GM10248 (cell line): ENCODE results near the gene MYT1.
"Not testable (repeated sequence)": the region's sequence is repeated elsewhere in the genome, so short reads cannot be mapped to it uniquely, and the experiment has no call there.

Experiments
- CTCF ChIA-PET: fragments of 300-600 bp; sonication (Branson Sonifier 250); formaldehyde crosslinking; extraction: SDS; loops from one replicate; lab custom pipeline; 2021; ENCODE audit warnings: antibody characterized with exemption; lab: Yijun Ruan, JAX
- POLR2A ChIA-PET: fragments of 350-650 bp; sonication (Branson Sonifier 250); formaldehyde crosslinking; extraction: SDS; loops from one replicate; lab custom pipeline; 2020; ENCODE audit warnings: antibody characterized with exemption; lab: Yijun Ruan, JAX
- DNase-seq: peaks from one replicate; pipeline ENCODE4 v3.0.0; 2012; ENCODE audit errors: extremely low spot score
- CTCF ChIP-seq: IDR thresholded peaks from 2 replicates; pipeline ENCODE4 v1.5.1; 2012; ENCODE audit warnings: mild to moderate bottlenecking, low read depth; ENCODE audit errors: extremely low read depth, missing control alignments, control extremely low read depth

The MYT1 gene

GRCh38 chr20:64176971-64177370 is 12.7 kb downstream of the MYT1 start:
- no peak for TF ChIP-seq CTCF
- DNase-seq, result no peak
- CTCF ChIA-PET, result no interaction called here
- POLR2A ChIA-PET, result no interaction called here

GRCh38 chr20:64177384-64177783 is 13.1 kb downstream of the MYT1 start:
- no peak for DNase-seq
- POLR2A ChIA-PET, result no interaction called here
- no peak for TF ChIP-seq CTCF
- CTCF ChIA-PET, result no interaction called here

- DNase-seq, result no peak
- ChIA-PET POLR2A (no interaction called here), CTCF (no interaction called here)
- no peak for TF ChIP-seq CTCF
Observed at GRCh38 chr20:64177787-64178186, 13.5 kb downstream of the MYT1 start.

- CTCF ChIA-PET, DNase-seq, POLR2A ChIA-PET: not testable (repeated sequence)
Observed at GRCh38 chr20:64178925-64179324, 14.7 kb downstream of the MYT1 start.

GRCh38 chr20:64179805-64180204 is 15.6 kb downstream of the MYT1 start:
- ChIA-PET POLR2A (no interaction called here), CTCF (no interaction called here)
- no peak for DNase-seq
- no peak for TF ChIP-seq CTCF

GRCh38 chr20:64180673-64181072 is 16.4 kb downstream of the MYT1 start:
- no peak for DNase-seq
- CTCF ChIA-PET, result no interaction called here
- POLR2A ChIA-PET, result no interaction called here
- TF ChIP-seq CTCF, result no peak

GRCh38 chr20:64181391-64181790 is 17.1 kb downstream of the MYT1 start:
- TF ChIP-seq CTCF, result no peak
- POLR2A ChIA-PET, result no interaction called here
- CTCF ChIA-PET, result no interaction called here
- no peak for DNase-seq
